CD8-positive, alpha-beta memory T cell (primary cell): ENCODE data around the gene UVRAG. TPM values are rescaled to one million over a fixed set of nuclear protein-coding genes. Genes with fewer than 3 reads are reported as not detected.

Source experiments
- CTCF ChIA-PET: fragments of 350-600 bp; sonication (Branson Sonifier 250); formaldehyde crosslinking; loops from one replicate; lab custom pipeline; 2021; ENCODE audit warnings: antibody characterized with exemption; lab: Charles Lee
- POLR2A ChIA-PET: fragments of 350-600 bp; sonication (Branson Sonifier 250); formaldehyde crosslinking; loops from one replicate; lab custom pipeline; 2021; ENCODE audit warnings: antibody characterized with exemption; lab: Charles Lee
- DNase-seq, 5 donors: peaks; one replicate each; pipeline versions ENCODE4 v3.0.0 to v3.0.0-alpha.2; 2020 to 2022; ENCODE audit warnings: mixed read lengths in 1 of 5
- H3K27ac ChIP-seq: one replicate; pipeline ENCODE4 v1.7.0; 2013; ENCODE audit warnings: low read depth, mild to moderate bottlenecking, low read length, moderate library complexity
- H3K27me3 ChIP-seq: 2 replicates; pipeline ENCODE4 v1.7.0; 2013; ENCODE audit warnings: low read length, mild to moderate bottlenecking; ENCODE audit not compliant: insufficient read depth, poor library complexity, severe bottlenecking
- H3K36me3 ChIP-seq: 2 replicates; pipeline ENCODE4 v1.7.0; 2013; ENCODE audit warnings: mild to moderate bottlenecking, low read length, moderate library complexity; ENCODE audit not compliant: insufficient read depth
- H3K4me1 ChIP-seq: 2 replicates; pipeline ENCODE4 v1.7.0; 2013; ENCODE audit warnings: mild to moderate bottlenecking, low read length, moderate library complexity; ENCODE audit not compliant: insufficient read depth
- H3K4me3 ChIP-seq: 2 replicates; pipeline ENCODE4 v1.7.0; 2013; ENCODE audit warnings: mild to moderate bottlenecking, low read length
- H3K9me3 ChIP-seq: 2 replicates; pipeline ENCODE4 v1.7.0; 2013; ENCODE audit warnings: mild to moderate bottlenecking, low read length
- H3K27ac Mint-ChIP-seq, 8 donors: one replicate each; pipeline ENCODE4 v1.8.0; 2020 to 2021; ENCODE audit warnings: mixed read lengths in 8 of 8, mild to moderate bottlenecking in 6 of 8, inconsistent platforms in 3 of 8, moderate library complexity in 3 of 8
- H3K27me3 Mint-ChIP-seq, 2 donors: one replicate each; pipeline ENCODE4 v1.8.0; 2020 to 2021; ENCODE audit warnings: mixed read lengths in 2 of 2, mild to moderate bottlenecking in 1 of 2, moderate library complexity in 1 of 2
- H3K36me3 Mint-ChIP-seq, 3 donors: one replicate each; pipeline ENCODE4 v1.8.0; 2020 to 2021; ENCODE audit warnings: mixed read lengths in 3 of 3, inconsistent platforms in 1 of 3, mild to moderate bottlenecking in 1 of 3
- H3K4me1 Mint-ChIP-seq, 3 donors: one replicate each; pipeline ENCODE4 v1.8.0; 2020 to 2021; ENCODE audit warnings: mixed read lengths in 3 of 3, inconsistent platforms in 1 of 3, mild to moderate bottlenecking in 1 of 3
- H3K4me3 Mint-ChIP-seq, 7 donors: one replicate each; pipeline ENCODE4 v1.8.0; 2020 to 2021; ENCODE audit warnings: mixed read lengths in 7 of 7, mild to moderate bottlenecking in 6 of 7, moderate library complexity in 4 of 7, inconsistent platforms in 2 of 7
- H3K9me3 Mint-ChIP-seq, 5 donors: one replicate each; pipeline ENCODE4 v1.8.0; 2020 to 2022; ENCODE audit warnings: mixed read lengths in 5 of 5, mild to moderate bottlenecking in 3 of 5, moderate library complexity in 2 of 5, inconsistent platforms in 1 of 5
- polyA plus RNA-seq: library from polyadenylated mRNA; unstranded; fragments of 300-500 nt; fragmentation: Illumina TruSeq; gene quantifications from one replicate; pipeline ENCODE4 v1.2.3, GENCODE V29; 2021
- total RNA-seq, 2 experiments: library from RNA; stranded (reverse); gene quantifications; one replicate each; pipeline ENCODE4 v1.2.3, GENCODE V29; 2021

UVRAG gene
- total and polyA plus RNA-seq, 3 experiments from 2014 or later, result 17.1 to 20.9 (median 18.0) TPM

- DNase-seq, result no peak
- Histone ChIP-seq H3K9me3 (no peaks in the 10 kb centered on the region), H3K4me3 (no peak overlapping the region), H3K27ac (no peak overlapping the region), H3K36me3 (no peaks in the 10 kb centered on the region), H3K4me1 (no peaks in the 10 kb centered on the region), H3K27me3 (no peaks in the 10 kb centered on the region)
- H3K4me3 Mint-ChIP-seq, result no peak overlapping the region
- H3K27ac Mint-ChIP-seq, result peak overlapping the region in 1 of 8 donors; percentile 38
- no peaks in the 10 kb centered on the region for H3K9me3 Mint-ChIP-seq
- no peaks in the 10 kb centered on the region for H3K36me3 Mint-ChIP-seq
- peaks cover 0 to 2% of the 10 kb centered on the region in 2 donors for H3K27me3 Mint-ChIP-seq
- peaks cover 10 to 13% (median 12%) of the 10 kb centered on the region in 3 donors for H3K4me1 Mint-ChIP-seq
- ChIA-PET CTCF (interaction anchor here (0.9 to 1.1 kb wide), 2 partner anchors 13 to 22 kb away, joined by 3 read pairs; no protein-coding TSS in a partner anchor), POLR2A (no interaction called here)
Observed at GRCh38 chr11:75780888-75781287, 34.1 kb upstream of the UVRAG start.

GRCh38 chr11:75781296-75781695, 33.7 kb upstream of the UVRAG start:
- H3K36me3 ChIP-seq, result no peaks in the 10 kb centered on the region
- no peaks in the 10 kb centered on the region for H3K9me3 ChIP-seq
- no peak overlapping the region for H3K27ac ChIP-seq
- Mint-ChIP-seq H3K4me1 (peaks cover 10 to 13% (median 12%) of the 10 kb centered on the region in 3 donors), H3K27me3 (peaks cover 0 to 2% of the 10 kb centered on the region in 2 donors), H3K9me3 (no peaks in the 10 kb centered on the region), H3K36me3 (no peaks in the 10 kb centered on the region), H3K27ac (peak overlapping the region in 1 of 8 donors; percentile 38), H3K4me3 (no peak overlapping the region)
- H3K27me3 ChIP-seq, result no peaks in the 10 kb centered on the region
- no peaks in the 10 kb centered on the region for H3K4me1 ChIP-seq
- no peak for DNase-seq
- H3K4me3 ChIP-seq, result no peak overlapping the region
- ChIA-PET POLR2A (no interaction called here), CTCF (interaction anchor here (0.9 to 1.1 kb wide), 2 partner anchors 13 to 22 kb away, joined by 3 read pairs; no protein-coding TSS in a partner anchor)

- Mint-ChIP-seq H3K4me3 (no peak overlapping the region), H3K9me3 (no peaks in the 10 kb centered on the region), H3K4me1 (peaks cover 10 to 13% (median 12%) of the 10 kb centered on the region in 3 donors), H3K27me3 (peaks cover 0 to 2% of the 10 kb centered on the region in 2 donors), H3K36me3 (no peaks in the 10 kb centered on the region), H3K27ac (no peak overlapping the region)
- POLR2A ChIA-PET, result no interaction called here
- no peak for DNase-seq
- no peaks in the 10 kb centered on the region for H3K27me3 ChIP-seq
- CTCF ChIA-PET, result interaction anchor here (1.1 kb wide), 1 partner anchor 12 kb away, joined by 3 read pairs; no protein-coding TSS in a partner anchor
- no peak overlapping the region for H3K27ac ChIP-seq
- H3K4me3 ChIP-seq, result no peak overlapping the region
- H3K4me1 ChIP-seq, result no peaks in the 10 kb centered on the region
- no peaks in the 10 kb centered on the region for H3K9me3 ChIP-seq
- no peaks in the 10 kb centered on the region for H3K36me3 ChIP-seq
Observed at GRCh38 chr11:75781831-75782230, 33.2 kb upstream of the UVRAG start.

GRCh38 chr11:75782540-75783263, 32.3 kb upstream of the UVRAG start:
- Mint-ChIP-seq H3K9me3 (no peaks in the 10 kb centered on the region), H3K4me1 (peaks cover 2 to 6% (median 4%) of the 10 kb centered on the region in 3 donors), H3K27me3 (peaks cover 0 to under 1% of the 10 kb centered on the region in 2 donors), H3K4me3 (no peak overlapping the region), H3K36me3 (no peaks in the 10 kb centered on the region), H3K27ac (no peak overlapping the region)
- CTCF ChIA-PET, result no interaction called here
- no peak for DNase-seq
- H3K27me3 ChIP-seq, result no peaks in the 10 kb centered on the region
- H3K9me3 ChIP-seq, result no peaks in the 10 kb centered on the region
- no peaks in the 10 kb centered on the region for H3K36me3 ChIP-seq
- no peak overlapping the region for H3K27ac ChIP-seq
- H3K4me3 ChIP-seq, result no peak overlapping the region
- POLR2A ChIA-PET, result no interaction called here
- no peaks in the 10 kb centered on the region for H3K4me1 ChIP-seq

GRCh38 chr11:75783416-75784084, 31.5 kb upstream of the UVRAG start:
- H3K4me3 Mint-ChIP-seq, result no peak overlapping the region
- no peaks in the 10 kb centered on the region for H3K27me3 Mint-ChIP-seq
- DNase-seq, result no peak
- no peaks in the 10 kb centered on the region for H3K9me3 Mint-ChIP-seq
- no peaks in the 10 kb centered on the region for H3K27me3 ChIP-seq
- H3K9me3 ChIP-seq, result no peaks in the 10 kb centered on the region
- no peaks in the 10 kb centered on the region for H3K4me1 Mint-ChIP-seq
- H3K36me3 ChIP-seq, result no peaks in the 10 kb centered on the region
- H3K4me1 ChIP-seq, result no peaks in the 10 kb centered on the region
- peak overlapping the region in 1 of 8 donors; percentile 2 for H3K27ac Mint-ChIP-seq
- no peak overlapping the region for H3K4me3 ChIP-seq
- POLR2A ChIA-PET, result no interaction called here
- H3K36me3 Mint-ChIP-seq, result no peaks in the 10 kb centered on the region
- H3K27ac ChIP-seq, result no peak overlapping the region
- CTCF ChIA-PET, result no interaction called here

- H3K9me3 Mint-ChIP-seq, result no peaks in the 10 kb centered on the region
- H3K4me3 ChIP-seq, result no peak overlapping the region
- H3K4me1 ChIP-seq, result no peaks in the 10 kb centered on the region
- ChIA-PET POLR2A (no interaction called here), CTCF (no interaction called here)
- no peaks in the 10 kb centered on the region for H3K27me3 ChIP-seq
- H3K4me3 Mint-ChIP-seq, result no peak overlapping the region
- H3K36me3 ChIP-seq, result no peaks in the 10 kb centered on the region
- H3K27me3 Mint-ChIP-seq, result no peaks in the 10 kb centered on the region
- H3K36me3 Mint-ChIP-seq, result no peaks in the 10 kb centered on the region
- H3K27ac ChIP-seq, result no peak overlapping the region
- no peaks in the 10 kb centered on the region for H3K9me3 ChIP-seq
- DNase-seq, result no peak
- no peak overlapping the region for H3K27ac Mint-ChIP-seq
- no peaks in the 10 kb centered on the region for H3K4me1 Mint-ChIP-seq
Observed at GRCh38 chr11:75784085-75784478, 30.9 kb upstream of the UVRAG start.

GRCh38 chr11:75784506-75784905, 30.5 kb upstream of the UVRAG start:
- ChIA-PET POLR2A (no interaction called here), CTCF (interaction anchor here (2.4 kb wide), 1 partner anchor 18 kb away, joined by 6 read pairs; no protein-coding TSS in a partner anchor)
- Histone ChIP-seq H3K9me3 (no peaks in the 10 kb centered on the region), H3K4me1 (no peaks in the 10 kb centered on the region), H3K36me3 (no peaks in the 10 kb centered on the region), H3K4me3 (no peak overlapping the region), H3K27me3 (no peaks in the 10 kb centered on the region), H3K27ac (no peak overlapping the region)
- Mint-ChIP-seq H3K9me3 (no peaks in the 10 kb centered on the region), H3K36me3 (no peaks in the 10 kb centered on the region), H3K27ac (no peak overlapping the region), H3K4me1 (no peaks in the 10 kb centered on the region), H3K27me3 (no peaks in the 10 kb centered on the region), H3K4me3 (no peak overlapping the region)
- DNase-seq, result no peak

GRCh38 chr11:75785187-75785586, 29.8 kb upstream of the UVRAG start:
- DNase-seq, result no peak
- no peaks in the 10 kb centered on the region for H3K36me3 Mint-ChIP-seq
- H3K27ac Mint-ChIP-seq, result no peak overlapping the region
- Histone ChIP-seq H3K27ac (no peak overlapping the region), H3K4me1 (no peaks in the 10 kb centered on the region), H3K36me3 (no peaks in the 10 kb centered on the region), H3K9me3 (no peaks in the 10 kb centered on the region), H3K4me3 (no peak overlapping the region), H3K27me3 (no peaks in the 10 kb centered on the region)
- no peaks in the 10 kb centered on the region for H3K4me1 Mint-ChIP-seq
- CTCF ChIA-PET, result interaction anchor here (2.4 kb wide), 1 partner anchor 18 kb away, joined by 6 read pairs; no protein-coding TSS in a partner anchor
- no peaks in the 10 kb centered on the region for H3K9me3 Mint-ChIP-seq
- POLR2A ChIA-PET, result no interaction called here
- no peaks in the 10 kb centered on the region for H3K27me3 Mint-ChIP-seq
- no peak overlapping the region for H3K4me3 Mint-ChIP-seq
